MG63 (cell line): Measurements from ENCODE around the gene RPS19. TPM values are rescaled to one million over a fixed set of nuclear protein-coding genes. Genes with fewer than 3 reads are reported as not detected.
A peak's percentile ranks its signal among the peaks of the same experiment; 100 is the strongest.
"Not testable (repeated sequence)": the region's sequence is repeated elsewhere in the genome, so short reads cannot be mapped to it uniquely, and the experiment has no call there.

Source experiments
- DNase-seq: peaks from one replicate; pipeline ENCODE4 v3.0.0-alpha.2; 2020
- H3K27me3 ChIP-seq: fragments of 250-450 bp; sonication (Bioruptor Pico); 2 replicates; pipeline ENCODE4 v1.5.1; 2020; ENCODE audit warnings: mild to moderate bottlenecking, moderate library complexity
- H3K36me3 ChIP-seq: fragments of 250-450 bp; sonication (Bioruptor Pico); 2 replicates; pipeline ENCODE4 v1.5.1; 2020; ENCODE audit warnings: mild to moderate bottlenecking, moderate library complexity
- H3K4me3 ChIP-seq: fragments of 250-450 bp; sonication (Bioruptor Pico); 2 replicates; pipeline ENCODE4 v1.5.1; 2020; ENCODE audit warnings: mild to moderate bottlenecking, moderate library complexity
- H3K9me3 ChIP-seq: fragments of 250-450 bp; sonication (Bioruptor Pico); 2 replicates; pipeline ENCODE4 v1.5.1; 2020; ENCODE audit warnings: mild to moderate bottlenecking, moderate library complexity
- total RNA-seq: library from RNA; depleted of rRNA; stranded (reverse); fragments of >200 nt; shearing (Covaris generic); gene quantifications from 2 replicates; pipeline ENCODE4 v1.2.3, GENCODE V29; 2014; ENCODE audit warnings: low replicate concordance

Gene RPS19
- total RNA-seq, 1 experiment from 2014 or later: 2,559 TPM

- Histone ChIP-seq H3K4me3 (no peak overlapping the region), H3K36me3 (peaks cover 74% of the 10 kb centered on the region), H3K9me3 (peaks cover 2% of the 10 kb centered on the region; the same call in 1 of the 2 replicates), H3K27me3 (no peaks in the 10 kb centered on the region)
- DNase-seq: peak; percentile 80
Observed at GRCh38 chr19:41870401-41870873, 10.4 kb downstream of the RPS19 start.

GRCh38 chr19:41871573-41872383 is 11.7 kb downstream of the RPS19 start:
- H3K9me3 ChIP-seq: peaks cover 2% of the 10 kb centered on the region; the same call in 1 of the 2 replicates
- no peak for DNase-seq
- peaks cover 61% of the 10 kb centered on the region for H3K36me3 ChIP-seq
- H3K27me3 ChIP-seq: no peaks in the 10 kb centered on the region
- no peak overlapping the region for H3K4me3 ChIP-seq

DNA sequence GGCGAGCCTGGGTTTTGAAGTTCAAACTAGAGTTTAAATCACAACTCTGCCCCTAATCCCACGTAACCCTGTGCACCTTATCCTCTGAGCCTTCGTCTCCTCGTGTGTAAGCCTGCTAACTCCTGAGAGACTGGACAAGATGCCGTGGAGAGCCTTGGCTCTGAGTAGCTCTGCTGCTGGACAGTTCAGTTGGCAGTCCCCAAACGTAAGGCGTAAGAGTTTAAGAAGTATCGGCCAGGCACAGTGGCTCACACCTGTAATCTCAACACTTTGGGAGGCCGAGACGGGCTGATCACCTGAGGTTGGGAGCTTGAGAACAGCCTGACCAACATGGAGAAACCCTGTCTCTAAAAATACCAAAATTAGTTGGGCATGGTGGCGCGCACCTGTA is 12.3 kb downstream of the RPS19 start:
- H3K36me3 ChIP-seq: peaks cover 55% of the 10 kb centered on the region
- H3K27me3 ChIP-seq: no peaks in the 10 kb centered on the region
- peaks cover 2% of the 10 kb centered on the region; the same call in 1 of the 2 replicates for H3K9me3 ChIP-seq
- DNase-seq: no peak
- no peak overlapping the region for H3K4me3 ChIP-seq

DNA sequence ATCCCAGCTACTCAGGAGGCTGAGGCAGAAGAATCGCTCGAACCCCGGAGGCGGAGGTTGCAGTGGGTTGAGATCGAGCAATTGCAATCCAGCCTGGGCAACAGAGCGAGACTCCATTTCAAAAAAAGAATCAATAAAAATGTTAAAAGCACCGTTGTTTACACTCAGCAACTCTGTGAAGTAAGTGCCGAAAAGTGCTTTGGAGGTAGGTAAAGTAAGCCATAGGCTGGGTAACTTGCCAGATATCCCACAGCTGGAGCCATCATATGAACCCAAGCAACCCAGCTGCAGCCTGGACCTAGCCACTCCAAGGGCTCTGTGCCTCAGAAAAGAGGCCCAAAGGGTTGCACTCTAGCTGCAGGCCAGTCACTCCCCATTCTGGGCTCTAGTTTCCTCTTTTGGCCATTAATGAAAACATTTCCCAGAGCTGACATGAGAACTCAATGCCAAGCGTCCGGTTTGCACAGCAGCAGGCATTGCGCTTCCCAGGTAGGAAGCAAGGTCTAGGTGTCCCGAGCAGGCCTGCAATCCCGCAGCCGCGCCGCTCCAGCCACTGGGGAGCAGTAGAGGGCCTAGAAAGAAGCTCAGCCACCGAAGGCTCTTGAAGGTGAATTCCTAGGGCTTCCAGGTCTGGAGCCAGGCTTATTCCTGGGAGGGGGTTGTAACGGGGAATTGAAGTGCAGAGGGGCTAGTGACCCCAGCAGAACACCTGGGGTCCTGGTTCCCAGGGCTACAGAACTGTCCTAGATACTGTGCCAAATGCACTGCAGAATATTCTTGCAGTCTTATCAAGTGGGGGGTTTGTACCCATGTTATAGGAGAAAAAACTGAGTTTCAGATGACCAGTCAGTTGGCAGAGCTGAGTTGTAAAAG is 13.0 kb downstream of the RPS19 start:
- peak; percentile 66 for DNase-seq
- peaks cover 49% of the 10 kb centered on the region for H3K36me3 ChIP-seq
- peaks cover 2% of the 10 kb centered on the region; the same call in 1 of the 2 replicates for H3K9me3 ChIP-seq
- no peaks in the 10 kb centered on the region for H3K27me3 ChIP-seq
- no peak overlapping the region for H3K4me3 ChIP-seq

DNA sequence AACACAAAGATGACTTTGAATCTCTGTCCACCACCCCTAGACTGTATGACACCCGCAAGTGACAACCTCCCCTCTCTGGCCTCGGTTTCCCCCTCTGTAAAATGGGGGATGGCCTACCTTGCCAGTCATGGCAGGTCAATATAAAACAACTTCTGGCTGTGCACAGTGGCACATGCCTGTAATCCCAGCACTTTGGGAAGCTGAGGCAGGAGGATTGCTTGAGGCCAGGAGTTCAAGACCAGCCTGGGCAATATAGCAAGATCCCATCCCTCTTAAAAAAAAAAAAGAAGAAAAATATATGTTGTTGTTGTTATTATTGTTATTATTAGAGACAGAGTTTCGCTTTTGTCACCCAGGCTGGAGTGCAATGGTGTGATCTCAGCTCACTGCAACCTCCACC is 15.9 kb downstream of the RPS19 start:
- H3K27me3 ChIP-seq, DNase-seq, H3K9me3 ChIP-seq, H3K4me3 ChIP-seq: not testable (repeated sequence)
- H3K36me3 ChIP-seq: peaks cover 19% of the 10 kb centered on the region

- no peaks in the 10 kb centered on the region for H3K27me3 ChIP-seq
- H3K36me3 ChIP-seq: peaks cover 7% of the 10 kb centered on the region
- peaks cover 2% of the 10 kb centered on the region; the same call in 1 of the 2 replicates for H3K9me3 ChIP-seq
- no peak within 1 kb of the TSS for H3K4me3 ChIP-seq
- no peak for DNase-seq
Observed at GRCh38 chr19:41876847-41877832, 17.1 kb downstream of the RPS19 start, which contains the start of gene CD79A. TSS of gene CD79A (plus strand) at chr19:41877279. CDS start at chr19:41877305, 26 bp downstream.

GRCh38 chr19:41877916-41878905 is 18.2 kb downstream of the RPS19 start:
- no peak for DNase-seq
- H3K27me3 ChIP-seq: no peaks in the 10 kb centered on the region
- no peaks in the 10 kb centered on the region for H3K9me3 ChIP-seq
- H3K4me3 ChIP-seq: no peak overlapping the region
- peaks cover 2% of the 10 kb centered on the region; the same call in 1 of the 2 replicates for H3K36me3 ChIP-seq

- no peaks in the 10 kb centered on the region for H3K27me3 ChIP-seq
- no peak for DNase-seq
- peaks cover 4% of the 10 kb centered on the region; the same call in 1 of the 2 replicates for H3K36me3 ChIP-seq
- H3K9me3 ChIP-seq: no peaks in the 10 kb centered on the region
- H3K4me3 ChIP-seq: no peak overlapping the region
Observed at GRCh38 chr19:41879080-41879479, 19.0 kb downstream of the RPS19 start.

- Histone ChIP-seq H3K9me3 (no peaks in the 10 kb centered on the region), H3K27me3 (no peaks in the 10 kb centered on the region), H3K36me3 (peaks cover 10% of the 10 kb centered on the region), H3K4me3 (no peak overlapping the region)
- DNase-seq: no peak
Observed at GRCh38 chr19:41879670-41880328, 19.7 kb downstream of the RPS19 start.

DNA sequence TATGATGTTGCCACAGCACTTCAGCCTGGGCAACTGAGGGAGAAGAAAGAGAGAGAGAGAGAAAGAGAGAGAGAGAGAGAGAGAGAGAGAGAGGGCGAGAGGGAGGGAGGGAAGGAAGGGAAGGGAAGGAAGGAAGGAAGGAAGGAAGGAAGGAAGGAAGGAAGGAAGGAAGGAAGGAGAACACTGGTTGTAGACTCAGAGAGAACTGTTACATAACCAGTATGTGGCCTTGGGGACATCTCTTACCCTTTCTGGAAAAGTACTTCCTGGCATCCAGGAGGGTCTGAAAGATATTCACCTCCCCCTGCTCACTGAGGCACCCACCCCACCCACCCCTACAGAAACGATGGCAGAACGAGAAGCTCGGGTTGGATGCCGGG is 20.3 kb downstream of the RPS19 start:
- no peak for DNase-seq
- H3K4me3 ChIP-seq: no peak overlapping the region
- H3K27me3 ChIP-seq: no peaks in the 10 kb centered on the region
- peaks cover 13% of the 10 kb centered on the region for H3K36me3 ChIP-seq
- no peaks in the 10 kb centered on the region for H3K9me3 ChIP-seq

- no peaks in the 10 kb centered on the region for H3K9me3 ChIP-seq
- peak; percentile 82 for DNase-seq
- no peaks in the 10 kb centered on the region for H3K27me3 ChIP-seq
- peak within 1 kb of the TSS; percentile 92 for H3K4me3 ChIP-seq
- peaks cover 34% of the 10 kb centered on the region for H3K36me3 ChIP-seq
Observed at GRCh38 chr19:41882568-41883462, 22.8 kb downstream of the RPS19 start, which contains the start of gene ARHGEF1. TSS of gene ARHGEF1 (plus strand) at chr19:41883184. CDS start at chr19:41888083, 4,899 bp downstream.

- Histone ChIP-seq H3K36me3 (peaks cover 40% of the 10 kb centered on the region), H3K4me3 (peak overlapping the region; percentile 92), H3K27me3 (no peaks in the 10 kb centered on the region), H3K9me3 (no peaks in the 10 kb centered on the region)
- DNase-seq: no peak
Observed at GRCh38 chr19:41883463-41883820, 23.4 kb downstream of the RPS19 start.

- Histone ChIP-seq H3K4me3 (peak overlapping the region; percentile 92), H3K27me3 (no peaks in the 10 kb centered on the region), H3K9me3 (no peaks in the 10 kb centered on the region), H3K36me3 (peaks cover 45% of the 10 kb centered on the region)
- DNase-seq: peak; percentile 98
Observed at GRCh38 chr19:41883821-41884733, 24.0 kb downstream of the RPS19 start.
